ENCODE results near the gene RUFY1.
"Not testable (repeated sequence)": the region's sequence is repeated elsewhere in the genome, so short reads cannot be mapped to it uniquely, and the experiment has no call there.

DNA sequence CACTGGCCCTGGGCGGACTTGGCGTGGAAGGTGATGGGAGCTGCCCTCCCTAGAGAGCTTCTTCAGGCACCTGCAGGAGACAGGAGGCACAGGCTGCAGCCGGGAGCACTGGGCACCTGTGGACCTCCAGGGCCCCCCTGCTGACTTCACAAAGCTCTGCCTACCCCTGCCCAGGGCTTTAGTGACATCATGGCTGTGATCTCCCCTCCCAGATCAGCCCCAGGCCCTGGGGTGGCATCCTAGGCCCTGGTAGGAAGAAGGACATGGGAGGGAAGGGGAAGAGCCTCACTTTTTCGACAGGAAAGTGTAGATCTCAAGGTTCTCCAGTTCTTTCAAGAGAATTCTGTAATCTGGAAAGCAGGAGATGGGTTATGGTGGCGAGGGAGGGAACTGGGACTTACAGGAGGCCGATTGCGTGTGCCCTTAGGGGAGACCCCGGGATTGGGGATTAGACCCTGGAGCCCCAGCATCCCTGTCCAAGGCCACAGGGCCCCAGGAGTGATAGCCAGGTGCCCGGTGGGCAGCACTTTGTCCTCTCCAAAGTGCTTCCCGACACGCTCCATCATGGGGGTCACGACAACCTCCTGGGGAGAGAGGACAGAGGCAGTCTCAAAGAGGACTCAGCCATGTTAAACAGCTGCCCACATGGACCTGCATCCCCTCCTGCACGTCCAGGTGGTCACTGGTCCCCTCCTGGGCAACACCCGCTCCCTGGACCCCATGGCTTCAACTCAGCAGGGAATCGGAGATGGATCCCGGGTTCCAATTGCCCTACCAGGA, 93.0 kb downstream of the RUFY1 start:
- TF ChIP-seq EZH2 (IDR thresholded peaks at IDR 0.05; ENCODE audit: low read length): not testable (repeated sequence)
- TF ChIP-seq, protein P1, sequence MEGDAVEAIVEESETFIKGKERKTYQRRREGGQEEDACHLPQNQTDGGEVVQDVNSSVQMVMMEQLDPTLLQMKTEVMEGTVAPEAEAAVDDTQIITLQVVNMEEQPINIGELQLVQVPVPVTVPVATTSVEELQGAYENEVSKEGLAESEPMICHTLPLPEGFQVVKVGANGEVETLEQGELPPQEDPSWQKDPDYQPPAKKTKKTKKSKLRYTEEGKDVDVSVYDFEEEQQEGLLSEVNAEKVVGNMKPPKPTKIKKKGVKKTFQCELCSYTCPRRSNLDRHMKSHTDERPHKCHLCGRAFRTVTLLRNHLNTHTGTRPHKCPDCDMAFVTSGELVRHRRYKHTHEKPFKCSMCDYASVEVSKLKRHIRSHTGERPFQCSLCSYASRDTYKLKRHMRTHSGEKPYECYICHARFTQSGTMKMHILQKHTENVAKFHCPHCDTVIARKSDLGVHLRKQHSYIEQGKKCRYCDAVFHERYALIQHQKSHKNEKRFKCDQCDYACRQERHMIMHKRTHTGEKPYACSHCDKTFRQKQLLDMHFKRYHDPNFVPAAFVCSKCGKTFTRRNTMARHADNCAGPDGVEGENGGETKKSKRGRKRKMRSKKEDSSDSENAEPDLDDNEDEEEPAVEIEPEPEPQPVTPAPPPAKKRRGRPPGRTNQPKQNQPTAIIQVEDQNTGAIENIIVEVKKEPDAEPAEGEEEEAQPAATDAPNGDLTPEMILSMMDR (optimal IDR thresholded peaks at IDR 0.05 in 1 of 3, IDR thresholded peaks at IDR 0.05 in 1 of 3, conservative IDR thresholded peaks at IDR 0.05 in 1 of 3; ENCODE audit: extremely low read depth in 1 of 3, insufficient read depth in 2 of 3, low read length in 3 of 3): not testable (repeated sequence)
